GM23248 (cell line): ENCODE measurements around the gene PLA2R1. TPM values are rescaled to one million over a fixed set of nuclear protein-coding genes. Genes with fewer than 3 reads are reported as not detected.

Experiments used
- DNase-seq: peaks from one replicate; pipeline ENCODE4 v3.0.0-alpha.2; 2015
- H2AFZ ChIP-seq: fragments of 200-600 bp; sonication (generic); 2 replicates; pipeline ENCODE4 v1.6.1; 2016; ENCODE audit warnings: antibody characterized with exemption
- H3F3A ChIP-seq: fragments of 200-600 bp; sonication (generic); 2 replicates; pipeline ENCODE4 v1.6.1; 2016; ENCODE audit warnings: mild to moderate bottlenecking, antibody characterized with exemption, mixed run types; ENCODE audit not compliant: insufficient read depth
- H3K27ac ChIP-seq: fragments of 200-600 bp; sonication (generic); 2 replicates; pipeline ENCODE4 v1.5.1; 2016; ENCODE audit warnings: mild to moderate bottlenecking
- H3K27me3 ChIP-seq: fragments of 200-600 bp; sonication (generic); replicated peaks from 2 replicates; pipeline ENCODE4 v1.6.1; 2016; ENCODE audit warnings: mild to moderate bottlenecking; ENCODE audit not compliant: insufficient read depth
- H3K36me3 ChIP-seq: fragments of 200-600 bp; sonication (generic); 2 replicates; pipeline ENCODE4 v1.6.1; 2016; ENCODE audit warnings: low read depth, mild to moderate bottlenecking
- H3K4me1 ChIP-seq: fragments of 200-600 bp; sonication (generic); 2 replicates; pipeline ENCODE4 v1.6.1; 2016; ENCODE audit warnings: mild to moderate bottlenecking; ENCODE audit not compliant: insufficient read depth
- H3K4me2 ChIP-seq: fragments of 200-600 bp; sonication (generic); one replicate; pipeline ENCODE4 v1.6.1; 2016; ENCODE audit warnings: mild to moderate bottlenecking; ENCODE audit not compliant: unreplicated experiment
- H3K4me3 ChIP-seq: fragments of 200-600 bp; sonication (generic); 2 replicates; pipeline ENCODE4 v1.5.1; 2016; ENCODE audit warnings: mild to moderate bottlenecking
- H3K79me2 ChIP-seq: fragments of 200-600 bp; sonication (generic); 2 replicates; pipeline ENCODE4 v1.6.1; 2016; ENCODE audit warnings: mild to moderate bottlenecking; ENCODE audit not compliant: insufficient read depth
- H3K9ac ChIP-seq: fragments of 200-600 bp; sonication (generic); 2 replicates; pipeline ENCODE4 v1.6.1; 2016; ENCODE audit warnings: mild to moderate bottlenecking
- H3K9me2 ChIP-seq: fragments of 200-600 bp; sonication (generic); 2 replicates; pipeline ENCODE4 v1.6.1; 2016; ENCODE audit warnings: mixed run types, mild to moderate bottlenecking, moderate library complexity; ENCODE audit not compliant: insufficient read depth
- H3K9me3 ChIP-seq: fragments of 200-600 bp; sonication (generic); one replicate; pipeline ENCODE4 v1.6.1; 2017; ENCODE audit warnings: low read depth
- H4K20me1 ChIP-seq: fragments of 200-600 bp; sonication (generic); 2 replicates; pipeline ENCODE4 v1.6.0; 2016; ENCODE audit not compliant: insufficient read depth
- EZH2 ChIP-seq: fragments of 200-600 bp; sonication (generic); IDR thresholded peaks from 2 replicates; pipeline ENCODE4 v1.6.1; 2018; ENCODE audit warnings: antibody characterized with exemption, mild to moderate bottlenecking; ENCODE audit not compliant: insufficient read depth, poor library complexity, severe bottlenecking
- EZH2phosphoT487 ChIP-seq: fragments of 200-600 bp; sonication (generic); IDR thresholded peaks from 2 replicates; pipeline ENCODE4 v1.6.1; 2018; ENCODE audit warnings: antibody characterized with exemption, moderate library complexity, mild to moderate bottlenecking, low read depth; ENCODE audit not compliant: insufficient read depth
- WGBS, 2 experiments: methylation state at CpG; one replicate each; pipeline ENCODE4 v1.1.6; 2015 to 2017; ENCODE audit warnings: low lambda C conversion rate in 2 of 2, low coverage in 1 of 2; ENCODE audit errors: missing lambda C conversion rate in 2 of 2; 5-methylcytosine and 5-hydroxymethylcytosine counted together
- in situ Hi-C: fragments of 300-500 bp; cut with MboI; formaldehyde crosslinking; loops from 2 replicates; pipeline ENCODE4 v1.15.0; 2020
- polyA plus RNA-seq: library from polyadenylated mRNA; unstranded; fragments of >200 nt; fragmentation: Nextera tagmentation; extraction: Ambion mirVana; gene quantifications from 2 replicates; pipeline ENCODE4 v1.2.1, GENCODE V29; 2016
- total RNA-seq: library from RNA; depleted of rRNA; stranded (reverse); fragments of >200 nt; shearing (Covaris generic); gene quantifications from 2 replicates; pipeline ENCODE4 v1.2.3, GENCODE V29; 2014; rRNA removed

The PLA2R1 gene
- total RNA-seq = 14.9 and 16.0 TPM in 2 replicates
- 8.9 and 9.4 TPM in 2 replicates for polyA plus RNA-seq

GRCh38 chr2:160062292-160063005 lies at the start of gene PLA2R1:
Gene PLA2R1 (minus strand): TSS chr2:160062615. CDS start chr2:160062403, 212 bp downstream.
- Histone ChIP-seq H3K9me2 (no peaks in the 10 kb centered on the region), H4K20me1 (no peaks in the 10 kb centered on the region), H3K36me3 (no peaks in the 10 kb centered on the region), H3K4me3 (peak within 1 kb of the TSS; percentile 77), H3K4me2 (peak within 1 kb of the TSS; percentile 68), H3K27ac (no peak within 1 kb of the TSS), H2AFZ (peak within 1 kb of the TSS; percentile 95), H3F3A (0 out of 2 replicates have a peak, but pooled peaks cover 9% of the 10 kb centered on the region), H3K27me3 (no peaks in the 10 kb centered on the region), H3K9ac (peak within 1 kb of the TSS; percentile 74), H3K4me1 (peaks cover 7% of the 10 kb centered on the region; the same call in 1 of the 2 replicates), H3K79me2 (peaks cover 35% of the 10 kb centered on the region), H3K9me3 (no peaks in the 10 kb centered on the region)
- 0 to 1% methylated on average over 27 to 32 of the region's 52 CpGs for WGBS, 2 experiments
- peak; percentile 64 for DNase-seq
- in situ Hi-C loops = no loop called here
- no peak for TF ChIP-seq EZH2phosphoT487

GRCh38 chr2:160110674-160111239 lies 48.3 kb upstream of the PLA2R1 start:
- in situ Hi-C loops = loop anchor here (25.0 kb wide), 1 partner anchor 152 kb away; no protein-coding TSS in a partner anchor
- Histone ChIP-seq H3K79me2 (no peaks in the 10 kb centered on the region), H3F3A (no peaks in the 10 kb centered on the region), H3K9me2 (no peaks in the 10 kb centered on the region), H4K20me1 (no peaks in the 10 kb centered on the region), H2AFZ (no peak overlapping the region), H3K36me3 (no peaks in the 10 kb centered on the region), H3K4me2 (no peak overlapping the region), H3K4me3 (no peak overlapping the region), H3K9ac (no peak overlapping the region), H3K27me3 (no peaks in the 10 kb centered on the region), H3K9me3 (no peaks in the 10 kb centered on the region), H3K27ac (no peak overlapping the region), H3K4me1 (peaks cover 5% of the 10 kb centered on the region; the same call in 1 of the 2 replicates)
- 81 to 88% methylated on average over 6 to 7 of the region's 7 CpGs for WGBS, 2 experiments
- no peak for TF ChIP-seq EZH2phosphoT487
- no peak for TF ChIP-seq EZH2
- DNase-seq = no peak

- Histone ChIP-seq H3K79me2 (no peaks in the 10 kb centered on the region), H3K4me1 (peaks cover 5% of the 10 kb centered on the region; the same call in 1 of the 2 replicates), H3K36me3 (no peaks in the 10 kb centered on the region), H2AFZ (no peak overlapping the region), H3K4me2 (no peak overlapping the region), H3K27me3 (no peaks in the 10 kb centered on the region), H3K27ac (no peak overlapping the region), H3K9me3 (no peaks in the 10 kb centered on the region), H3K9me2 (no peaks in the 10 kb centered on the region), H3K4me3 (no peak overlapping the region), H4K20me1 (no peaks in the 10 kb centered on the region), H3K9ac (no peak overlapping the region), H3F3A (no peaks in the 10 kb centered on the region)
- TF ChIP-seq EZH2 (no peak), EZH2phosphoT487 (no peak)
- in situ Hi-C loops = loop anchor here (10.0 to 25.0 kb wide), 2 partner anchors 152 to 885 kb away; no protein-coding TSS in a partner anchor
- peak; percentile 90 for DNase-seq
- 33 to 34% methylated on average over 8 of the region's 8 CpGs for WGBS, 2 experiments
These were observed 47.7 kb upstream of the PLA2R1 start for GRCh38 chr2:160109939-160110673.

GRCh38 chr2:160109243-160109642 lies 46.8 kb upstream of the PLA2R1 start:
- H3K36me3 ChIP-seq = no peaks in the 10 kb centered on the region
- no peak overlapping the region for H3K9ac ChIP-seq
- H3F3A ChIP-seq = no peaks in the 10 kb centered on the region
- no peaks in the 10 kb centered on the region for H3K27me3 ChIP-seq
- DNase-seq = no peak
- 94 to 96% methylated on average over 3 of the region's 3 CpGs for WGBS, 2 experiments
- no peaks in the 10 kb centered on the region for H3K9me3 ChIP-seq
- H3K9me2 ChIP-seq = no peaks in the 10 kb centered on the region
- no peak overlapping the region for H3K27ac ChIP-seq
- H3K4me3 ChIP-seq = no peak overlapping the region
- in situ Hi-C loops = loop anchor here (10.0 to 25.0 kb wide), 2 partner anchors 153 to 886 kb away; no protein-coding TSS in a partner anchor
- no peak overlapping the region for H3K4me2 ChIP-seq
- H3K4me1 ChIP-seq = peaks cover 4% of the 10 kb centered on the region; the same call in 1 of the 2 replicates
- TF ChIP-seq EZH2phosphoT487 (no peak), EZH2 (no peak)
- H4K20me1 ChIP-seq = no peaks in the 10 kb centered on the region
- no peak overlapping the region for H2AFZ ChIP-seq
- no peaks in the 10 kb centered on the region for H3K79me2 ChIP-seq
